Body of pancreas (tissue), 4 donors: Measurements from ENCODE around the gene TMEM63A. TPM values are rescaled to one million over a fixed set of nuclear protein-coding genes. Genes with fewer than 3 reads are reported as not detected.

Experiments used
- ATAC-seq: fragments of 150-250 bp; one replicate; pipeline ENCODE4 v1.9.1; 2016
- DNase-seq, 4 donors: peaks; one replicate each; pipeline ENCODE4 v3.0.0-alpha.2; 2019
- H3K27ac ChIP-seq, 4 donors: fragments of 200-600 bp; sonication (generic); 1 replicate in 3 of 4; 2 replicates in 1 of 4; pipeline versions ENCODE4 v1.5.1 to v1.6.1; 2016 to 2019; ENCODE audit warnings: mild to moderate bottlenecking in 1 of 4, mixed read lengths in 1 of 4, moderate library complexity in 1 of 4
- H3K27me3 ChIP-seq, 2 donors: fragments of 200-600 bp; sonication (generic); one replicate each; pipeline ENCODE4 v1.6.0; 2016; ENCODE audit warnings: mild to moderate bottlenecking in 1 of 2
- H3K36me3 ChIP-seq, 2 donors: fragments of 200-600 bp; sonication (generic); replicated peaks in 1 of 2; 2 replicates each; pipeline ENCODE4 v1.5.1; 2016; ENCODE audit warnings: low read depth in 2 of 2; ENCODE audit not compliant: insufficient read depth in 1 of 2
- H3K4me1 ChIP-seq: fragments of 200-600 bp; sonication (generic); one replicate; pipeline ENCODE4 v1.6.0; 2016
- H3K4me3 ChIP-seq, 2 donors: fragments of 200-600 bp; sonication (generic); 1 replicate in 1 of 2; 2 replicates in 1 of 2; pipeline ENCODE4 v1.5.1; 2016 to 2019
- H3K9me3 ChIP-seq, 3 donors: fragments of 200-600 bp; sonication (generic); 1 replicate in 2 of 3; 2 replicates in 1 of 3; pipeline ENCODE4 v1.5.1; 2016
- CTCF ChIP-seq, 7 experiments: fragments of 450-650 bp in 4 of 7; fragments of 200-600 bp in 3 of 7; sonication (generic) in 3 of 7; IDR thresholded peaks; one replicate each; pipeline ENCODE4 v1.5.1; 2016 to 2019; ENCODE audit warnings: antibody characterized with exemption in 7 of 7
- POLR2A ChIP-seq, 3 donors: fragments of 450-650 bp; IDR thresholded peaks; one replicate each; pipeline ENCODE4 v1.6.1; 2016; ENCODE audit warnings: antibody characterized with exemption in 3 of 3, mild to moderate bottlenecking in 2 of 3
- WGBS, 2 donors: methylation state at CpG; one replicate each; pipeline ENCODE4 v1.1.5; 2017; 5-methylcytosine and 5-hydroxymethylcytosine counted together
- intact Hi-C: fragments of 100-400 bp; cut with DNase I; formaldehyde crosslinking; loops from one replicate; pipeline ENCODE4 v1.15.1; 2023
- total RNA-seq, 2 donors: library from RNA; depleted of rRNA; stranded (reverse); fragments of >200 nt; gene quantifications; one replicate each; pipeline ENCODE4 v1.1.0, GENCODE V29; 2016

The TMEM63A gene
- total RNA-seq, 2 donors from 2014 or later, result 129 to 217 TPM

GRCh38 chr1:225928186-225929175, 46.3 kb upstream of the TMEM63A start:
- DNase-seq (no peak), ATAC-seq (no peak)
- intact Hi-C loops, result no loop called here
- Histone ChIP-seq H3K27ac (no peak overlapping the region), H3K36me3 (no peaks in the 10 kb centered on the region), H3K4me1 (peaks cover 7% of the 10 kb centered on the region), H3K9me3 (no peaks in the 10 kb centered on the region), H3K4me3 (no peak overlapping the region), H3K27me3 (no peaks in the 10 kb centered on the region)
- WGBS, 2 donors, result 74 to 83% methylated on average over 14 of the region's 14 CpGs
- TF ChIP-seq CTCF (IDR thresholded peaks at IDR 0.05) (no peak), POLR2A (IDR thresholded peaks at IDR 0.05) (no peak)

GRCh38 chr1:225926551-225927113, 44.5 kb upstream of the TMEM63A start:
- 78 to 83% methylated on average over 3 of the region's 3 CpGs for WGBS, 2 donors
- Histone ChIP-seq H3K4me3 (no peak overlapping the region), H3K36me3 (no peaks in the 10 kb centered on the region), H3K9me3 (no peaks in the 10 kb centered on the region), H3K4me1 (peaks cover 25% of the 10 kb centered on the region), H3K27ac (no peak overlapping the region), H3K27me3 (no peaks in the 10 kb centered on the region)
- ATAC-seq, result no peak
- TF ChIP-seq POLR2A (IDR thresholded peaks at IDR 0.05) (no peak), CTCF (IDR thresholded peaks at IDR 0.05) (no peak)
- no peak for DNase-seq
- intact Hi-C loops, result no loop called here

- 0 to 1% methylated on average over 9 to 73 of the region's 80 CpGs for WGBS, 2 donors
- DNase-seq (peak; percentile 95 to 97 (median 96)), ATAC-seq (peak; percentile 93)
- intact Hi-C loops, result no loop called here
- H3K4me1 ChIP-seq, result peaks cover 52% of the 10 kb centered on the region
- TF ChIP-seq POLR2A (IDR thresholded peaks at IDR 0.05) (peak; percentile 93 to 96 (median 95)), CTCF (IDR thresholded peaks at IDR 0.05) (peak in 1 of 7 experiments; percentile 9)
- H3K27ac ChIP-seq, result peak within 1 kb of the TSS; percentile 88 to 98 (median 96)
- no peaks in the 10 kb centered on the region for H3K36me3 ChIP-seq
- peak within 1 kb of the TSS; percentile 87 to 95 for H3K4me3 ChIP-seq
- no peaks in the 10 kb centered on the region for H3K9me3 ChIP-seq
- H3K27me3 ChIP-seq, result no peaks in the 10 kb centered on the region
Measured at GRCh38 chr1:225923692-225924555, 41.7 kb upstream of the TMEM63A start, which contains the start of gene PYCR2. Gene PYCR2 (minus strand): TSS chr1:225924250. CDS start chr1:225924110, 140 bp downstream.

- TF ChIP-seq CTCF (IDR thresholded peaks at IDR 0.05) (no peak), POLR2A (IDR thresholded peaks at IDR 0.05) (no peak)
- Histone ChIP-seq H3K4me3 (peak overlapping the region; percentile 87 to 95), H3K9me3 (no peaks in the 10 kb centered on the region), H3K27me3 (no peaks in the 10 kb centered on the region), H3K36me3 (no peaks in the 10 kb centered on the region), H3K27ac (peak overlapping the region; percentile 88 to 98 (median 96)), H3K4me1 (peaks cover 56% of the 10 kb centered on the region)
- DNase-seq, result no peak
- ATAC-seq, result no peak
- intact Hi-C loops, result no loop called here
- 0 to 5% methylated on average over 8 of the region's 8 CpGs for WGBS, 2 donors
Measured at GRCh38 chr1:225923381-225923691, 41.2 kb upstream of the TMEM63A start.
